ENCODE results near the gene RGS17.

RGS17 gene

GRCh38 chr6:153047386-153047785 is 83.7 kb downstream of the RGS17 start:
- Mint-ChIP-seq H3K36me3 (ENCODE audit: low read depth) (no peaks in the 10 kb centered on the region), H3K27me3 (peaks cover 4% of the 10 kb centered on the region), H3K4me3 (no peak overlapping the region), H3K9me3 (peaks cover 6% of the 10 kb centered on the region), H3K27ac (no peak overlapping the region), H3K4me1 (ENCODE audit: low read depth) (no peaks in the 10 kb centered on the region)

- no peaks in the 10 kb centered on the region for H3K4me1 Mint-ChIP-seq (ENCODE audit: low read depth)
- no peaks in the 10 kb centered on the region for H3K27me3 Mint-ChIP-seq
- no peak overlapping the region for H3K27ac Mint-ChIP-seq
- H3K4me3 Mint-ChIP-seq: no peak overlapping the region
- no peaks in the 10 kb centered on the region for H3K36me3 Mint-ChIP-seq (ENCODE audit: low read depth)
- peaks cover 6% of the 10 kb centered on the region for H3K9me3 Mint-ChIP-seq
Measured at GRCh38 chr6:153045271-153045670, 85.8 kb downstream of the RGS17 start.

- H3K4me3 Mint-ChIP-seq: no peak overlapping the region
- no peaks in the 10 kb centered on the region for H3K4me1 Mint-ChIP-seq (ENCODE audit: low read depth)
- peaks cover 7% of the 10 kb centered on the region for H3K27me3 Mint-ChIP-seq
- H3K36me3 Mint-ChIP-seq (ENCODE audit: low read depth): no peaks in the 10 kb centered on the region
- H3K27ac Mint-ChIP-seq: no peak overlapping the region
- H3K9me3 Mint-ChIP-seq: peaks cover 6% of the 10 kb centered on the region
Measured at GRCh38 chr6:153044295-153044694, 86.8 kb downstream of the RGS17 start.

GRCh38 chr6:153043719-153044118 is 87.4 kb downstream of the RGS17 start:
- no peaks in the 10 kb centered on the region for H3K4me1 Mint-ChIP-seq (ENCODE audit: low read depth)
- no peak overlapping the region for H3K4me3 Mint-ChIP-seq
- H3K27ac Mint-ChIP-seq: no peak overlapping the region
- H3K9me3 Mint-ChIP-seq: peaks cover 6% of the 10 kb centered on the region
- peaks cover 7% of the 10 kb centered on the region for H3K27me3 Mint-ChIP-seq
- no peaks in the 10 kb centered on the region for H3K36me3 Mint-ChIP-seq (ENCODE audit: low read depth)

GRCh38 chr6:153038378-153039057 is 92.6 kb downstream of the RGS17 start:
- H3K27ac Mint-ChIP-seq: no peak overlapping the region
- no peaks in the 10 kb centered on the region for H3K4me1 Mint-ChIP-seq (ENCODE audit: low read depth)
- H3K27me3 Mint-ChIP-seq: peaks cover 7% of the 10 kb centered on the region
- H3K9me3 Mint-ChIP-seq: no peaks in the 10 kb centered on the region
- H3K4me3 Mint-ChIP-seq: no peak overlapping the region
- no peaks in the 10 kb centered on the region for H3K36me3 Mint-ChIP-seq (ENCODE audit: low read depth)

- H3K4me3 Mint-ChIP-seq: no peak overlapping the region
- no peaks in the 10 kb centered on the region for H3K27me3 Mint-ChIP-seq
- H3K9me3 Mint-ChIP-seq: no peaks in the 10 kb centered on the region
- H3K36me3 Mint-ChIP-seq (ENCODE audit: low read depth): no peaks in the 10 kb centered on the region
- no peaks in the 10 kb centered on the region for H3K4me1 Mint-ChIP-seq (ENCODE audit: low read depth)
- no peak overlapping the region for H3K27ac Mint-ChIP-seq
Measured at GRCh38 chr6:153034139-153034538, 96.9 kb downstream of the RGS17 start.

GRCh38 chr6:153032255-153032882 is 98.7 kb downstream of the RGS17 start:
- H3K27me3 Mint-ChIP-seq: peaks cover 8% of the 10 kb centered on the region
- no peak overlapping the region for H3K27ac Mint-ChIP-seq
- no peak overlapping the region for H3K4me3 Mint-ChIP-seq
- no peaks in the 10 kb centered on the region for H3K36me3 Mint-ChIP-seq (ENCODE audit: low read depth)
- H3K4me1 Mint-ChIP-seq (ENCODE audit: low read depth): no peaks in the 10 kb centered on the region
- H3K9me3 Mint-ChIP-seq: no peaks in the 10 kb centered on the region

- Mint-ChIP-seq H3K27me3 (peaks cover 8% of the 10 kb centered on the region), H3K36me3 (ENCODE audit: low read depth) (no peaks in the 10 kb centered on the region), H3K9me3 (no peaks in the 10 kb centered on the region), H3K27ac (no peak overlapping the region), H3K4me1 (ENCODE audit: low read depth) (no peaks in the 10 kb centered on the region), H3K4me3 (no peak overlapping the region)
Measured at GRCh38 chr6:153031335-153031955, 99.6 kb downstream of the RGS17 start.

- H3K9me3 Mint-ChIP-seq: no peaks in the 10 kb centered on the region
- H3K4me1 Mint-ChIP-seq (ENCODE audit: low read depth): peaks cover 5% of the 10 kb centered on the region
- H3K27me3 Mint-ChIP-seq: peaks cover 12% of the 10 kb centered on the region
- no peak overlapping the region for H3K4me3 Mint-ChIP-seq
- H3K36me3 Mint-ChIP-seq (ENCODE audit: low read depth): no peaks in the 10 kb centered on the region
- no peak overlapping the region for H3K27ac Mint-ChIP-seq
Measured at GRCh38 chr6:153028963-153029362, 102.1 kb downstream of the RGS17 start.

GRCh38 chr6:153028286-153028685 is 102.8 kb downstream of the RGS17 start:
- Mint-ChIP-seq H3K4me1 (ENCODE audit: low read depth) (peaks cover 5% of the 10 kb centered on the region), H3K9me3 (no peaks in the 10 kb centered on the region), H3K36me3 (ENCODE audit: low read depth) (no peaks in the 10 kb centered on the region), H3K4me3 (no peak overlapping the region), H3K27ac (no peak overlapping the region), H3K27me3 (peaks cover 12% of the 10 kb centered on the region)

GRCh38 chr6:153027480-153027879 is 103.6 kb downstream of the RGS17 start:
- Mint-ChIP-seq H3K36me3 (ENCODE audit: low read depth) (no peaks in the 10 kb centered on the region), H3K27ac (no peak overlapping the region), H3K27me3 (peaks cover 12% of the 10 kb centered on the region), H3K4me3 (no peak overlapping the region), H3K9me3 (no peaks in the 10 kb centered on the region), H3K4me1 (ENCODE audit: low read depth) (peaks cover 5% of the 10 kb centered on the region)

GRCh38 chr6:153024709-153025017 is 106.4 kb downstream of the RGS17 start:
- Mint-ChIP-seq H3K27ac (no peak overlapping the region), H3K27me3 (peaks cover 12% of the 10 kb centered on the region), H3K36me3 (ENCODE audit: low read depth) (no peaks in the 10 kb centered on the region), H3K4me3 (no peak overlapping the region), H3K4me1 (ENCODE audit: low read depth) (peaks cover 5% of the 10 kb centered on the region), H3K9me3 (no peaks in the 10 kb centered on the region)

GRCh38 chr6:153023977-153024708 is 106.9 kb downstream of the RGS17 start:
- peaks cover 5% of the 10 kb centered on the region for H3K4me1 Mint-ChIP-seq (ENCODE audit: low read depth)

GRCh38 chr6:153018355-153018754 is 112.7 kb downstream of the RGS17 start:
- H3K36me3 Mint-ChIP-seq (ENCODE audit: low read depth): no peaks in the 10 kb centered on the region
- H3K4me1 Mint-ChIP-seq (ENCODE audit: low read depth): no peaks in the 10 kb centered on the region
- H3K27ac Mint-ChIP-seq: no peak overlapping the region
- H3K4me3 Mint-ChIP-seq: no peak overlapping the region
- H3K9me3 Mint-ChIP-seq: no peaks in the 10 kb centered on the region
- H3K27me3 Mint-ChIP-seq: peaks cover 27% of the 10 kb centered on the region

More at GRCh38 chr6:153023977-153024708, 106.9 kb downstream of the RGS17 start:
- Mint-ChIP-seq H3K9me3 (no peaks in the 10 kb centered on the region), H3K27ac (no peak overlapping the region), H3K36me3 (ENCODE audit: low read depth) (no peaks in the 10 kb centered on the region), H3K27me3 (peaks cover 12% of the 10 kb centered on the region), H3K4me3 (no peak overlapping the region)

- Mint-ChIP-seq H3K27ac (no peak overlapping the region), H3K36me3 (ENCODE audit: low read depth) (no peaks in the 10 kb centered on the region), H3K27me3 (peaks cover 30% of the 10 kb centered on the region), H3K9me3 (no peaks in the 10 kb centered on the region), H3K4me1 (ENCODE audit: low read depth) (no peaks in the 10 kb centered on the region), H3K4me3 (no peak overlapping the region)
Measured at GRCh38 chr6:153016846-153017245, 114.2 kb downstream of the RGS17 start.
